Adrenal gland (tissue), 5 donors: ENCODE data around the gene LRRC59.

ENCODE experiments used
- CTCF ChIP-seq, 6 experiments: fragments of 450-650 bp in 4 of 6; fragments of 200-600 bp in 2 of 6; sonication (generic) in 1 of 6; IDR thresholded peaks; 1 replicate in 5 of 6; 2 replicates in 1 of 6; pipeline versions ENCODE4 v1.5.1 to v1.8.0; 2016 to 2021; ENCODE audit warnings: antibody characterized with exemption in 6 of 6, mild to moderate bottlenecking in 2 of 6, moderate library complexity in 1 of 6
- POLR2A ChIP-seq, 2 donors: fragments of 450-650 bp; IDR thresholded peaks; one replicate each; pipeline ENCODE4 v1.6.1; 2017; ENCODE audit warnings: antibody characterized with exemption in 2 of 2, mild to moderate bottlenecking in 2 of 2, moderate library complexity in 1 of 2
- donor health status: DM: no; HTN: no; CAD: no.

GRCh38 chr17:50430821-50431618 is 33.7 kb upstream of the LRRC59 start:
- TF ChIP-seq CTCF (IDR thresholded peaks at IDR 0.05) = no peak
- TF ChIP-seq POLR2A (IDR thresholded peaks at IDR 0.05) = no peak
